ENCODE measurements around the gene KIDINS220.

KIDINS220 gene

DNA sequence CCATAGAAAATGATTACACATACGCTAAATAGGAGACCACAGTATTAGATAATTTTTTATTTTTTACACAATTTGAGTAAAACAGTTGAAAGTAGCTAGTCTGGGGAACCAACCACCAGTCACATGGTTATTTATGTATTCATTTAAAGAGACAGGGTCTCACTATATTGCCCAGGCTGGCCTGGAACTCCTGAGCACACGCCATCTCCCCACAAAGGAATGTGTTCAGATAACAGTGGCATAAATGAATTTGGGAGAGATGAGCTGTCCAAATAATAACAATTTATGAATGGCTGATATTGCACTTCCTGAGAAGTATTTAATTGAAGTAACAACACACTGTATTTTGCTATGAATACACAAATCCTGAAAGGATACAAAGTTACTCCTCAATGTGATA lies 39.7 kb downstream of the KIDINS220 start:
- Histone ChIP-seq H3K4me1 (ENCODE audit: control insufficient read depth in 2 of 2, insufficient read depth in 2 of 2, low read length in 2 of 2) (no peaks in the 10 kb centered on the region), H3K27ac (ENCODE audit: low read depth in 2 of 2, low read length in 2 of 2) (no peak overlapping the region), H3K27me3 (ENCODE audit: control insufficient read depth in 2 of 2, insufficient read depth in 2 of 2, low read length in 2 of 2) (no peaks in the 10 kb centered on the region), H3K9ac (ENCODE audit: low read depth in 1 of 2, low read length in 2 of 2) (no peak overlapping the region), H3K4me3 (ENCODE audit: low read length in 2 of 2) (no peak overlapping the region), H3K36me3 (ENCODE audit: control insufficient read depth in 2 of 2, insufficient read depth in 2 of 2, low read length in 2 of 2) (peaks cover 51 to 65% of the 10 kb centered on the region in 2 donors), H3K9me3 (ENCODE audit: control insufficient read depth in 2 of 2, low read length in 2 of 2) (no peaks in the 10 kb centered on the region)

DNA sequence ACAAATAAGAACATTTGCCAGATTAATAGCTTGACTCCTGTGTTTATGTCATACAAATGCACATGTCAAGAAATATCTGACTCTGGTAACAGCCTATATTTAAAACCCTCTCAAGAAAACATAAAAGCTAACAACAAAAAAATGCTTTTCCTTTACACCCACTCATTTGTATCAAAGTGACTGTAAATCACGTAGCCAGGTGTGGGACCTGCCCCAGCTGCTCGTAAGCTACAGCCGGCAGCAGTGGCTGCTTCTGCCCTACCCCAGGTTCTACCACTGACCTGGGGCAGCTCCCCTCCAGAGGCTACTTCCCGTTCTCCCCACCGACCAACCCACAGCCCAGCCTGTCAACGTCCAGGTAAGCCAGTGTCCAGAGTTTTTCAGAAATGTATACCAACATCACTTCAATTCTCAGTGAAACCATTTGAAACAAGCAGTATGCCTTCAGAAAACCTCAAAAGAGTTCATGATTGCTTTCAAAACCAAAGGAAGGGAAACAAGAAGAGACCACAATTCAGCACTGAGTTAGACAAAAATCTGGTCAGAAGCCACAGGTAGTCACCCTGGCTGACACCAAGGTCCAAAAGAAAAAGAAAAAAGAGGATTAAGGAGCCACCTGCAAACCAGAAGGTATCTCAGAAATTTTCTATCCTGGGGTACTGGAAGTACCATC lies 40.4 kb downstream of the KIDINS220 start:
- Histone ChIP-seq H3K36me3 (ENCODE audit: control insufficient read depth in 2 of 2, insufficient read depth in 2 of 2, low read length in 2 of 2) (peaks cover 45 to 64% of the 10 kb centered on the region in 2 donors), H3K9me3 (ENCODE audit: control insufficient read depth in 2 of 2, low read length in 2 of 2) (no peaks in the 10 kb centered on the region), H3K27ac (ENCODE audit: low read depth in 2 of 2, low read length in 2 of 2) (no peak overlapping the region)

DNA sequence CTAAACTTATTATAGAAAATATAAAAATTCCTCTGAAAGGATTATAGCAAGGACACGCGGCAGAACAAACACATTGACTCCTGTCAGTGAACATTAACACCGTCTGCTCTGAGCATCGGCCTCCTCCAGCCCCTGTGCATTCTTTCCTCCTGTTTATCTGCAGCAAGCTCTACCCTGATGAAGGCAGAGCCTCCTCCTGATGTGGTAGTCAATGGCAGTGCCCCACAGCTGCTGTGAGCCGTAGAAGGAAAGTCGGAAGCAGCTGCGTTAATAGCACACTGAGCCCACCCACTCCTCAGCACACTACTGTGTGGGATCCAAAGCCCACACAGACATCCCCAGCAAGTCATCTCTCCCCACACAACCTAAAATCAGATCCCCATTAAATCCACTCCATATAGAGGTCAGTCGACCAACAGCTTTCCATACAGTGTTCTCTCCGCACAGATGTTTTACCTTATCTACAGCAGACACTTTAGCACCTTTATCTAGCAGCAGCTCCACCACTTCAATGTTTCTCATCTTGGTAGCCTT lies 41.0 kb downstream of the KIDINS220 start:
- Histone ChIP-seq H3K4me3 (ENCODE audit: low read length in 2 of 2) (no peak overlapping the region), H3K36me3 (ENCODE audit: control insufficient read depth in 2 of 2, insufficient read depth in 2 of 2, low read length in 2 of 2) (peaks cover 39 to 60% of the 10 kb centered on the region in 2 donors), H3K9me3 (ENCODE audit: control insufficient read depth in 2 of 2, low read length in 2 of 2) (no peaks in the 10 kb centered on the region), H3K27me3 (ENCODE audit: control insufficient read depth in 2 of 2, insufficient read depth in 2 of 2, low read length in 2 of 2) (no peaks in the 10 kb centered on the region), H3K9ac (ENCODE audit: low read depth in 1 of 2, low read length in 2 of 2) (no peak overlapping the region), H3K4me1 (ENCODE audit: control insufficient read depth in 2 of 2, insufficient read depth in 2 of 2, low read length in 2 of 2) (no peaks in the 10 kb centered on the region), H3K27ac (ENCODE audit: low read depth in 2 of 2, low read length in 2 of 2) (no peak overlapping the region)

More for the DNA sequence above, 40.4 kb downstream of the KIDINS220 start:
- H3K4me1 ChIP-seq (ENCODE audit: control insufficient read depth in 2 of 2, insufficient read depth in 2 of 2, low read length in 2 of 2) = no peaks in the 10 kb centered on the region
- H3K4me3 ChIP-seq (ENCODE audit: low read length in 2 of 2) = no peak overlapping the region
- H3K27me3 ChIP-seq (ENCODE audit: control insufficient read depth in 2 of 2, insufficient read depth in 2 of 2, low read length in 2 of 2) = no peaks in the 10 kb centered on the region
- no peak overlapping the region for H3K9ac ChIP-seq (ENCODE audit: low read depth in 1 of 2, low read length in 2 of 2)

DNA sequence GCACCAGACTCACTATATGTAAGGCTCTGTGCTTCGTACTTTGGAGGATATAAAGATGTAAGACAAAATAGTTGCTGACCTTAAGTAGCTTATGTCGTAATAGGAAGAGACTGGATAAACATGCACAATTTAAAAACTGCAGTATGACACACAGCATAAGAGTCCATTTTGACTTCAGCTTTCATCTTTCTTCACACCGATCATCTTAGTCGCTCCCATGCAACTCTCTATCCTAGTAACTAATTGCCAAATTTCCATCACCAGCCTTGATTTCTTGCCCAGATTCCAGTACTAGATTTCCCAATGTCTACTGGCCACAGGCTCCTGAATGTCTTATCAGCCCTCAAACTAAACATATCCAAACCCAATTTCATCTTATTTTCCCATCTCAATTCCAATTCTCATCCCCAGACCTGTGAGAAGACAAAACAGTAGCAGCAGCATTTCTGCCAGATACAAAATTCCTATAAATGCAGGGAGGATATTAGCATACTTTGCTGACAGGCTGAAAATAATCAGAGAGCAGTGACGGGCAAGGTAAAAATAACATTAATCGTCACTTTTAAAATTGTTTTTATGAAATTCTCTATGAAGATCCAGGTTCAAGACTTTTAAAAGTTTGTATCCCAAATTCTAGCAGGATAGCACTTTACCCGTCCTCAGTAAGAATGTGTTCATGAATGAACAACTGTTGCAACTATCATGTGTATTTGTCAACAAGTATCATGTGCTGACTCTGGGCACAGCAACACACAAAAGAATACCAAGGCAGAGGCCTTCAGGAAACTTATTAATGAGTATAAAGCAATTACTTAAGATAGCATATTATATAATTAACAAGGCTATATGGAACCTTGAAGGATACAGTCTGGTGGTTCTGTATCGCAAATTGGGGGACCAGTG lies 42.2 kb downstream of the KIDINS220 start:
- H3K9ac ChIP-seq (ENCODE audit: low read depth in 1 of 2, low read length in 2 of 2) = no peak overlapping the region
- H3K27ac ChIP-seq (ENCODE audit: low read depth in 2 of 2, low read length in 2 of 2) = no peak overlapping the region
- no peaks in the 10 kb centered on the region for H3K9me3 ChIP-seq (ENCODE audit: control insufficient read depth in 2 of 2, low read length in 2 of 2)
- H3K27me3 ChIP-seq (ENCODE audit: control insufficient read depth in 2 of 2, insufficient read depth in 2 of 2, low read length in 2 of 2) = no peaks in the 10 kb centered on the region
- no peak overlapping the region for H3K4me3 ChIP-seq (ENCODE audit: low read length in 2 of 2)
- no peaks in the 10 kb centered on the region for H3K4me1 ChIP-seq (ENCODE audit: control insufficient read depth in 2 of 2, insufficient read depth in 2 of 2, low read length in 2 of 2)
- H3K36me3 ChIP-seq (ENCODE audit: control insufficient read depth in 2 of 2, insufficient read depth in 2 of 2, low read length in 2 of 2) = peaks cover 40 to 65% of the 10 kb centered on the region in 2 donors

DNA sequence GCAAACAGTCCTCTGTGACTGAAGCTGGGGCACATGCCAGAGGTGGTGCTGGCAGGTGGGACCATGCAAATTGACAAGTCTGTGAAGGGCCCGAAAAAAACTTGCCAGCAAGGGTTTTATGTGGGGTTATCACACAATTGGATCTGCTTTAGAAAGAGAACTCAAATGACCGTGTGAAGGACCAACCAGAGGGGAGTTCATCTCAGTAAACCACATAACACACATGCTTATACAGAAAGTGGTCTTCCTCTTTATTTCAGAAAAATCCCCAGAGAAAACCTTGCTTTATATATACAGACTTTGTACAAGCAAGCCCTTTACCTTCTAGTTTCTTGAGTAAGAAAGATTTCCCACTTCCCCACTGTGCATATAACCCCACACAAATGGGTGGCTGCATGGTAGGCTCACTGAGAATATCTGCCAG lies 46.7 kb downstream of the KIDINS220 start:
- Histone ChIP-seq H3K4me3 (ENCODE audit: low read length in 2 of 2) (no peak overlapping the region), H3K27ac (ENCODE audit: low read depth in 2 of 2, low read length in 2 of 2) (no peak overlapping the region), H3K9ac (ENCODE audit: low read depth in 1 of 2, low read length in 2 of 2) (no peak overlapping the region), H3K9me3 (ENCODE audit: control insufficient read depth in 2 of 2, low read length in 2 of 2) (no peaks in the 10 kb centered on the region), H3K27me3 (ENCODE audit: control insufficient read depth in 2 of 2, insufficient read depth in 2 of 2, low read length in 2 of 2) (no peaks in the 10 kb centered on the region), H3K4me1 (ENCODE audit: control insufficient read depth in 2 of 2, insufficient read depth in 2 of 2, low read length in 2 of 2) (no peaks in the 10 kb centered on the region), H3K36me3 (ENCODE audit: control insufficient read depth in 2 of 2, insufficient read depth in 2 of 2, low read length in 2 of 2) (peaks cover 39 to 51% of the 10 kb centered on the region in 2 donors)

DNA sequence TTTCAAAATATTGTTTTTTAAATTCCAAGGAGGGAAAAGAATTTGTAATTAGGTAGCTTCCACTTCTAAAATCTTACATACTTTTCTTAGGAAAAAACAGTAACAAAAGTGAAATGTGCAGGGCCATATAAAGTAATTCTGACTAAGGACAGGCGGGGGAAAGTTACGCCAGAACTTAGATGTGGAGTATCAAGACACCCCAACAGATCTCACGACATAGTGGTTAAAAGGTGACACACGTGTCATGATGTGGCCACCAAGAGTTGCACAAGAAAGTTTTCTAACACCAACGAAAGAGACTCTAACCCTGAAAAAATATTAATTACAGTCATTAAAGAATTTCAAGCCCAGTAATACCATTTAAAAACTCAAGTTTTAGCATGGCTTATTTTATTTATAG lies 51.0 kb downstream of the KIDINS220 start:
- no peak overlapping the region for H3K9ac ChIP-seq (ENCODE audit: low read depth in 1 of 2, low read length in 2 of 2)
- H3K4me1 ChIP-seq (ENCODE audit: control insufficient read depth in 2 of 2, insufficient read depth in 2 of 2, low read length in 2 of 2) = no peaks in the 10 kb centered on the region
- no peak overlapping the region for H3K27ac ChIP-seq (ENCODE audit: low read depth in 2 of 2, low read length in 2 of 2)
- H3K36me3 ChIP-seq (ENCODE audit: control insufficient read depth in 2 of 2, insufficient read depth in 2 of 2, low read length in 2 of 2) = peaks cover 37 to 47% of the 10 kb centered on the region in 2 donors
- H3K4me3 ChIP-seq (ENCODE audit: low read length in 2 of 2) = no peak overlapping the region
- no peaks in the 10 kb centered on the region for H3K9me3 ChIP-seq (ENCODE audit: control insufficient read depth in 2 of 2, low read length in 2 of 2)
- H3K27me3 ChIP-seq (ENCODE audit: control insufficient read depth in 2 of 2, insufficient read depth in 2 of 2, low read length in 2 of 2) = no peaks in the 10 kb centered on the region

DNA sequence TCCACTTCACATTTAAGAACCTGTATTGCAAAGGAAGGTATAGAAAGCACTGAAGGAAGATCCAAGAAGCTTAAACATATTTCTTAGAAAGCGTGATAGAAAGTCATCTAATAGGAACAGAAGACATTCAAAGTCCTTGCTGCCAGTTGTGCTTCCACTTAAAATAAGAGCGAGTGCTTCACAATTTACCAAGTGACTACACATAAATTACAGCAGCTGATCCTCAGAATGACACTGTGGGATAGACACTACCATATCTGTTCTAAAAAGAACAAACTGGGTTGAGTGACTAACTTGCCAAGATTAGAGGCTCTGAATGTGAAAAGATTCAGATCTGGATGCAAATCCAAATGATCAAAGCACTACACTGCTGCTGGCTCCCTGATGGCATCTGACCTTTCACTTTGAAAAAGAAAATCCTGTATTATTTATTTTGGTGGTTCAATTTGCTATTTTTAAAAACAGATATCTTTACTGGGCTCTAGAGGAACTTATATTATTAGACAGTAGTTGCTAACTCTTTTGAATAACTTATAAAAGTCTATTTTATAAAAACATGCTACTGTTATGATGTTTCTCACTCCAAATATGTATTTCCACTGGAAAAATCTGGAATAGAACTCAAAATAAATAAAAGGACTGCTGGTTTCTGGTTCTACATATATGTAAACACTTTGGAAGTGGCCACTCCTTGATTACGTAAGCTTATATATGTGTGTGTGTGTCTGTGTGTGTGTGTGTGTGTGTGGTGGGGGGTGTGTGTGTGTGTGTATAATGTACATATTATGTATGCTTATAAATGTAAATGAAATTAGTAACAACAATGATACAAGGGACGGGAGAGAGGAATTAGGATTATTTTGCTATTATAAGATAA lies 57.4 kb downstream of the KIDINS220 start:
- no peaks in the 10 kb centered on the region for H3K27me3 ChIP-seq (ENCODE audit: control insufficient read depth in 2 of 2, insufficient read depth in 2 of 2, low read length in 2 of 2)
- H3K27ac ChIP-seq (ENCODE audit: low read depth in 2 of 2, low read length in 2 of 2) = no peak overlapping the region
- H3K9ac ChIP-seq (ENCODE audit: low read depth in 1 of 2, low read length in 2 of 2) = no peak overlapping the region
- peaks cover 52 to 56% of the 10 kb centered on the region in 2 donors for H3K36me3 ChIP-seq (ENCODE audit: control insufficient read depth in 2 of 2, insufficient read depth in 2 of 2, low read length in 2 of 2)
- H3K9me3 ChIP-seq (ENCODE audit: control insufficient read depth in 2 of 2, low read length in 2 of 2) = no peaks in the 10 kb centered on the region
- H3K4me3 ChIP-seq (ENCODE audit: low read length in 2 of 2) = no peak overlapping the region
- no peaks in the 10 kb centered on the region for H3K4me1 ChIP-seq (ENCODE audit: control insufficient read depth in 2 of 2, insufficient read depth in 2 of 2, low read length in 2 of 2)

DNA sequence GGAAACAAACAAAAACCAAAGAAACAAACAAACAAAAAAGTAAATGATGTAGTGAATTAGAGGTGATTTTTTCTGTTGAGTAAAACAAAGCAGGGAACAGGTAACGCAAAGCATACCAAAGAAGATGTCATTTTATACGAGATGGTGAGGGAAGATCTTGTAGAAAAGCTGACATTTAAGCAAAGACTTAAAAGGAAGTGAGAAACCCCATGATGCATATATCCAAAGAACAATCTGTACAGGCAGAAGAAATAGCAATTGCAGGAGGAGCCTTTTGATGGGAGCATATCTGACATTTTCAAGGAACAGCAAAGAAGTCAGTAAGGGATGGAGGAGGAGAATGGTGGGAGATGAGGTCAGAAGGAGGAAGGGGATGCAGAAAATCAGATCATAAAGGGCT lies 63.0 kb downstream of the KIDINS220 start:
- no peaks in the 10 kb centered on the region for H3K4me1 ChIP-seq (ENCODE audit: control insufficient read depth in 2 of 2, insufficient read depth in 2 of 2, low read length in 2 of 2)
- no peak overlapping the region for H3K9ac ChIP-seq (ENCODE audit: low read depth in 1 of 2, low read length in 2 of 2)
- H3K9me3 ChIP-seq (ENCODE audit: control insufficient read depth in 2 of 2, low read length in 2 of 2) = no peaks in the 10 kb centered on the region
- H3K27me3 ChIP-seq (ENCODE audit: control insufficient read depth in 2 of 2, insufficient read depth in 2 of 2, low read length in 2 of 2) = no peaks in the 10 kb centered on the region
- H3K4me3 ChIP-seq (ENCODE audit: low read length in 2 of 2) = no peak overlapping the region
- peaks cover 47% of the 10 kb centered on the region in 2 donors for H3K36me3 ChIP-seq (ENCODE audit: control insufficient read depth in 2 of 2, insufficient read depth in 2 of 2, low read length in 2 of 2)
- H3K27ac ChIP-seq (ENCODE audit: low read depth in 2 of 2, low read length in 2 of 2) = no peak overlapping the region

DNA sequence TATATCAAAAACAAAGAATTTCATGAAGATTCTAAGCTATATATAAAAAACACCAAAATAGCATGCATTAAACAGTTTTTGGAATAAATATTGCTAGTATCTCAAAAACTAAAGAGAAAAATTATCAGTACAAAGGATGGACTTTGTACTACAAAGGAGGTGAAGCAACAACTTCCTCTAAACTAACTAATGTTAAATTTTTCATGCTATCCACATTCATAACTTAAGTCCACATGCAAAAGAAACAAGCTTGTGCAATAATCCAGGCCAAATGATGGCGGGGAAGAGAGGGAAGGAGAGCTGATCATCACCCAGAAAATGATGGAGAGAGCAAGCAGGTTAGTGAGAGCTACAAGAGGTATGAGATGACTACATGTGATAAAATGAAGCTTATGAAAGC lies 70.1 kb downstream of the KIDINS220 start:
- Histone ChIP-seq H3K36me3 (ENCODE audit: control insufficient read depth in 2 of 2, insufficient read depth in 2 of 2, low read length in 2 of 2) (peaks cover 14 to 30% of the 10 kb centered on the region in 2 donors), H3K27me3 (ENCODE audit: control insufficient read depth in 2 of 2, insufficient read depth in 2 of 2, low read length in 2 of 2) (no peaks in the 10 kb centered on the region), H3K9me3 (ENCODE audit: control insufficient read depth in 2 of 2, low read length in 2 of 2) (no peaks in the 10 kb centered on the region), H3K4me3 (ENCODE audit: low read length in 2 of 2) (no peak overlapping the region), H3K9ac (ENCODE audit: low read depth in 1 of 2, low read length in 2 of 2) (no peak overlapping the region), H3K27ac (ENCODE audit: low read depth in 2 of 2, low read length in 2 of 2) (no peak overlapping the region), H3K4me1 (ENCODE audit: control insufficient read depth in 2 of 2, insufficient read depth in 2 of 2, low read length in 2 of 2) (no peaks in the 10 kb centered on the region)
